ENCODE data around the gene RNU1-2.
"Not testable (repeated sequence)": the region's sequence is repeated elsewhere in the genome, so short reads cannot be mapped to it uniquely, and the experiment has no call there.

The RNU1-2 gene

DNA sequence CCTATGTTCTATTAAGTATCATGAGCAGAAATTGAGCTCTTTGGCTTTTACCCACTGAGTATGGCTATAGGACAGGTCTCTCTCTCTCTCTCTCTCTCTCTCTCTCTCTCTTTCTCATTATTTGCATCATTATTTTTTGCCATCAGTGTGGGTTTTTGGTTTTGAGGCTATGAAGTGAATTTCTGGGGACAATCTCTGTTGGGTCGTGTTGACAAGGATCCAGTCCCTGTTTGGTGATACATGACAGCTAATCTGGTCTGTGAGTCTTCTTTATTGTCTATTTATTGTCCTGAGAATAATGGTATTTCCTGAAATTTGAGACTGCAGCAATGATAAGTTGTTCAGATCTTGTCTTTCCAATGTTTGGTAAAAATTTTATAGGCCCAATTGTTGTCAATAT, 1.9 kb downstream of the RNU1-2 start:
- H3K27ac ChIP-seq, H4K20me1 ChIP-seq, H3K4me3 ChIP-seq, H3K9me3 ChIP-seq, H3K9ac ChIP-seq, H3K27me3 ChIP-seq, H3K36me3 ChIP-seq: not testable (repeated sequence)
- peak overlapping the region; percentile 93; the same call in 1 of the 2 replicates for H3K4me2 ChIP-seq
- H3K4me1 ChIP-seq = peaks cover 37% of the 10 kb centered on the region

DNA sequence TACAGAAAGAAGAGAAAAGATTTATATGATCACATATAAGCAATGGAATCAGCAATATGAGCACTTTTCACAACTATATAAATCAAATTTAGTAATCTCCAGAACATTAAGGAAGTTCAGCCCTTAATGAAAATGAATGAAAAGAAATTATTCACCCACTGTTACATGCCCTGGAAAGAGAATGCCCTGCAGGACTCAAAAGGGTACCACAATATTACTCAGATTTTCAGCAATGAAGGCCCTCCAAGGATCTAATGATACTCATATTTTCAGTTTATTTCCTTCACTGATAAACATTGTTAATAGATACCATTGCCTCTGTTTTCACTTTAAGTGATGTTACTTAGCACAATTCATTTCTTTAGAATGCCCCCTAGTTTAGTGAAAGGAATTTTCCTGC, 2.5 kb downstream of the RNU1-2 start:
- H3K36me3 ChIP-seq, H3K4me3 ChIP-seq, H3K27me3 ChIP-seq, H3K9ac ChIP-seq, H4K20me1 ChIP-seq, H3K9me3 ChIP-seq, H3K27ac ChIP-seq: not testable (repeated sequence)
- Histone ChIP-seq H3K4me1 (peaks cover 43% of the 10 kb centered on the region), H3K4me2 (peak overlapping the region; percentile 28; the same call in 1 of the 2 replicates)

DNA sequence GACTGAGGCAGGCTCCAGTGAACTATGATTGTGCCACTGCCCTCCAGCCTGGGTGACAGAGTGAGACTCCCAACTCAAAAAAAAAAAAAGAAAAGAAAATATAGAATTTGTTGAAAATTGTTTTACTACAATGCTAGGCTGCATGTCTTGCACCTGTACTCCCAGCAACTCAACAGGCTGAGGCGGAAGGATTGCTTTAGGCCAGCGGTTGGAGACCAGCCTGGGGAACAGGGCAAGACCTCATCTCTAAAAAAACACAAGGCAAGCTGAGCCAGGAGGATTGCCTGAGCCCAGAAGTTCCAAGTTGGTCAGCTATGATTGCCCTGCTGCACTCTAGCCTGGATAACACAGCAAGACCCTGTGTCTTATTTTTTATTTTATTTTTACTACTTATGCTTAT, 3.2 kb downstream of the RNU1-2 start:
- H3K36me3 ChIP-seq, H4K20me1 ChIP-seq, H3K9ac ChIP-seq, H3K4me3 ChIP-seq, H3K27me3 ChIP-seq, H3K4me2 ChIP-seq, H3K9me3 ChIP-seq, H3K27ac ChIP-seq: not testable (repeated sequence)
- peaks cover 49% of the 10 kb centered on the region for H3K4me1 ChIP-seq

DNA sequence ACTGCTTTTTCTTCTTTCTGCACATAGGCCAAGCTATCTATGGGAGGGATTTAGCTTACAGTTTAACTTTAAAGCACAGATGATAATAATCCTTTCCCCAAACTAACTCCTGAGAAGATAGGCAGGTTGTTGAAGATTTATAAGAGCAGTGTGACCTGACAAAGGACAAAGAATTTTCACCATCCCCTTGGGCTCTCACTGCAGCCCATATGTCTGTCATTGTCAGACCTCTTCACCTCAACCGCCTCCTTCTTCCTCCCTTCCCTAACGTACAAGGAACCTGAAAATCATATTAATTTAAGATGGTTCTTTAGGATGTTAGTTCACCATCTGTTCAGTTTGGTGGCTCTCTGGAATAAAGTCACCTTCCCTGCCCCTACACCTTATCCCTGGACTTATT, 5.0 kb downstream of the RNU1-2 start:
- no peaks in the 10 kb centered on the region for H3K36me3 ChIP-seq
- no peak overlapping the region for H3K4me3 ChIP-seq
- TF ChIP-seq Cebpa-rat (IDR thresholded peaks at IDR 0.05) = no peak
- H3K4me2 ChIP-seq = peak overlapping the region; percentile 29
- no peaks in the 10 kb centered on the region for H3K27me3 ChIP-seq
- no peak overlapping the region for H3K27ac ChIP-seq
- peaks cover 4% of the 10 kb centered on the region for H3K9me3 ChIP-seq
- peak overlapping the region; percentile 0; the same call in 1 of the 2 replicates for H3K9ac ChIP-seq
- no peaks in the 10 kb centered on the region for H4K20me1 ChIP-seq
- H3K4me1 ChIP-seq = peaks cover 54% of the 10 kb centered on the region

DNA sequence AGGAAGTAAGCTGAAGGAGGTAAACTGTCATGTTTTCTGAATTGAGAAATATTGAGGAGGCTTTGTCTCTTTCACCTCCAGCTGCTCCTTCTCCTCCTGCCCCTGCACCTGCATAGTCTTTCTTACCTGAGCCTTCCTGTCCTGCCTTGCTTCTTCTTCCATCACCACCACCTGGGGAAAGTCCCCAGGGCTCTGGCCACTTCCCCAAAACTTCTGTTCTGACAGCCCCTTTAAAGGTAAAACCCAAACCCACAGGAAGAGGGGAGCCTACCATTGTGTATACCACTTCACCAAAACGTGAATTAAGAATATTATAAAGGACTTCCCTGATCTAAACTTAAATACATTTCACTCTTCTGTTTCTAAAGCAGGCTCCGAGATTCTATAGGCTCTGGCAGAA, 5.6 kb downstream of the RNU1-2 start:
- H3K27ac ChIP-seq, H4K20me1 ChIP-seq: not testable (repeated sequence)

DNA sequence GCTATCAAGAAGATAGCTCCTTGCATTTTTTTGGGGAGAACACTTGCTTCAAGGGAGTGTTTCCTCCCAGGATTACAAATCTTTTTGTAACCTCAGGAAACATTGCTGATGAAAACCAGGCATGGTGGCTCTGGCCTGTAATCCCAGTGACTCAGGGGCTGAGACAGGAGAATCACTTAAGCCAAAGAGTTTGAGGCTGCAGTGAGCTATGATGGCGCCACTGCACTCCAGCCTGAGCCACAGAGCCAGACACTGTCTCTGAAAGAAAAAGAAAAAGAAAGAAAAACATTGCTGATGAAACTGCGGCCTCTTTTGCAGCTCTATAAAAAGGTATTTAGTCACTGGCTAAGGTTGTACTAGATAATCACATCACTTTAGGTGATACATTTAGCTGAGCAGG, 7.3 kb downstream of the RNU1-2 start:
- H3K4me3 ChIP-seq = peak overlapping the region; percentile 65; the same call in 1 of the 2 replicates

More for the DNA sequence above, 5.6 kb downstream of the RNU1-2 start:
- not testable (repeated sequence) for H3K27me3 ChIP-seq, H3K9ac ChIP-seq, H3K36me3 ChIP-seq, H3K4me3 ChIP-seq
- Histone ChIP-seq H3K9me3 (peaks cover 11% of the 10 kb centered on the region), H3K4me2 (peak overlapping the region; percentile 29), H3K4me1 (peaks cover 60% of the 10 kb centered on the region)

DNA sequence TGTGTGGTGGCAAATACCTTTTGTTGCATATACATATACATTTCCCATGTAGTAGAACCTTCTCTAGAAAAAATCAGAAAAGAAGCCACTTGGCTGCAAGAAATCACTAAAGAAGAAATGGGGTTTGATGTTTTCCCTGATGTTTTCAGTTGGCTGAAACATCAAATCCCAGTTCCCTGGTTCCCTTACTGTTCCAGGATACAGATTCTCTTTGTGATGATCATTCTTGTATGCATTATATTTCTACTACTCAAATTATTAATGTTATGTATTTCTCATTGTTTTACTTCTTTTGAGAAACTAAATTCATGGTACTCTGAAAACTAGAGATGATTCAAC, 7.6 kb downstream of the RNU1-2 start:
- no peak for TF ChIP-seq Cebpa-rat (IDR thresholded peaks at IDR 0.05)
- Histone ChIP-seq H3K4me2 (peak overlapping the region; percentile 85), H3K27ac (peak overlapping the region; percentile 99), H3K4me3 (peak overlapping the region; percentile 65), H3K36me3 (no peaks in the 10 kb centered on the region; the same call in 1 of the 2 replicates), H4K20me1 (no peaks in the 10 kb centered on the region), H3K9me3 (peaks cover 21% of the 10 kb centered on the region), H3K27me3 (no peaks in the 10 kb centered on the region), H3K9ac (peak overlapping the region; percentile 98), H3K4me1 (peaks cover 62% of the 10 kb centered on the region)

More for the DNA sequence above, 7.3 kb downstream of the RNU1-2 start:
- no peak for TF ChIP-seq Cebpa-rat (IDR thresholded peaks at IDR 0.05)
- H3K9ac ChIP-seq = peak overlapping the region; percentile 98
- H3K4me2 ChIP-seq = peak overlapping the region; percentile 85
- peaks cover 62% of the 10 kb centered on the region for H3K4me1 ChIP-seq
- H3K27ac ChIP-seq = peak overlapping the region; percentile 99
- no peaks in the 10 kb centered on the region for H3K27me3 ChIP-seq
- no peaks in the 10 kb centered on the region for H4K20me1 ChIP-seq
- peaks cover 21% of the 10 kb centered on the region for H3K9me3 ChIP-seq
- no peaks in the 10 kb centered on the region for H3K36me3 ChIP-seq

DNA sequence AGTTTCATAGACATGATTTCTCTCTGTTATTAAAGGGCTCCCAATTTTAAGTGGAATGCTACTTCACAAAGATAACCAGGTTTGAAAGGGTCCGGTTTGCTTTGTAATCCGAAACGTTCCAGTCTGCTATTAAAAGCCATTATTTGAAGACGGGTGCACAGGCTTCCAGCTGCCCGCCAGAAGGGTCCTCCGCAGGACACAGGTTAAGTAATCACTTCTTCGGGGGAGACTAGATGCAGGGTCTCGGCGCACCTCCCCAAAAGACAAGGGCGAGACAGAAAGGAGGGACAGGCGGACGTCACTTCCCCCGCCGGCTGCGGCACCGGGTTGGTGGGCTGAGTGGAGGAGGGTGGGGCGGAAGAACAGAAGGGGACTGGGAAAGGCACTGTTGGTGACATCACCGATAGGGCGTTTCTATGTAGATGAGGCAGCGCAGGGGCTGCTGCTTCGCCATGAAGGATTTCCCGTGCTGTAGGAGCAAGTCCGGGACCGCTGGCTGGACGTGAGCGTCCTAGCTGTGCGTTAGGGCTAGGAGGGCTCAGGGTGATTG, 8.9 kb downstream of the RNU1-2 start:
- no peaks in the 10 kb centered on the region for H3K27me3 ChIP-seq

DNA sequence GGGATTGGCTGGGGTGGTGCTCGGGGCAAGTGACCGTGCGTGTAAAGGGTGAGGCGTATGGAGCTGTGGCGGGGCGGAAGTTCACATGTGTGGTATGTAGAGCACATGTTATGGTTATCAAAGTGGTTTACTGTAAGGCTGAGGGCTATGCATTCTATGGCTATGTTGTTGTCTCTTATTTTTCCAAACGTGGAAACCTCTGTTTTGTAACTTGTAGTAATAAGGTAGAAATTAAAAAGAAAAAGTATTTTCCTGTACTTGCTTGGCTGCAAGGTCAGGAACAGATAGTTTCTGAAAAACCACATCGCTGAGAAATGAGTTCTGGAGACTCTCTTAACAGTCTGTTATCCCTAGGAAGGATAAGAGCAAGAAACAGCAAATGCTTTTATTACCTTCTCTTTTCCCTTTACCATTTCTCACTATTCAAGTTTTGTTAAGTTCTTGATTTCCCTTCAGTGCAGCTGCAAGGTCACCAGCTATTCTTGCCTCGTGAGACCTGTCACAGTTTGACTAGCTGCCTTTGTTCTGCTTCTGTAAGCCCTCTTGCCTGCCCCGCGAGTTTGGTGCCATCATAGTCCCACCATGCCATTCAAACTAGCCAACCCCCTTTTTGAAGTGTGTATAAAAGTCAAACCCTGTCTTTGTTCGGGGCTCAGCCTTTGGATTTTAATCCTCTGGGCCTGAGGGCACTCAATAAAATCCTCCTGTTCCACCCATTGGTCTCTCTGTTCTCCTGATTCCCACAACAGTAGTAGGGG, 9.5 kb downstream of the RNU1-2 start:
- H3K4me3 ChIP-seq = peak overlapping the region; percentile 65
- no peaks in the 10 kb centered on the region for H4K20me1 ChIP-seq
- H3K4me2 ChIP-seq = peak overlapping the region; percentile 85
- peak overlapping the region; percentile 99 for H3K27ac ChIP-seq
- no peaks in the 10 kb centered on the region; the same call in 1 of the 2 replicates for H3K36me3 ChIP-seq
- H3K9me3 ChIP-seq = peaks cover 21% of the 10 kb centered on the region
- H3K4me1 ChIP-seq = peaks cover 67% of the 10 kb centered on the region
- no peak for TF ChIP-seq Cebpa-rat (IDR thresholded peaks at IDR 0.05)
- H3K9ac ChIP-seq = peak overlapping the region; percentile 98
- H3K27me3 ChIP-seq = no peaks in the 10 kb centered on the region

More for the DNA sequence above, 8.9 kb downstream of the RNU1-2 start:
- Histone ChIP-seq H3K36me3 (no peaks in the 10 kb centered on the region; the same call in 1 of the 2 replicates), H3K9me3 (peaks cover 21% of the 10 kb centered on the region), H3K27ac (peak overlapping the region; percentile 99), H3K9ac (peak overlapping the region; percentile 98), H3K4me3 (peak overlapping the region; percentile 65), H3K4me1 (peaks cover 62% of the 10 kb centered on the region), H3K4me2 (peak overlapping the region; percentile 85), H4K20me1 (no peaks in the 10 kb centered on the region)
- no peak for TF ChIP-seq Cebpa-rat (IDR thresholded peaks at IDR 0.05)

DNA sequence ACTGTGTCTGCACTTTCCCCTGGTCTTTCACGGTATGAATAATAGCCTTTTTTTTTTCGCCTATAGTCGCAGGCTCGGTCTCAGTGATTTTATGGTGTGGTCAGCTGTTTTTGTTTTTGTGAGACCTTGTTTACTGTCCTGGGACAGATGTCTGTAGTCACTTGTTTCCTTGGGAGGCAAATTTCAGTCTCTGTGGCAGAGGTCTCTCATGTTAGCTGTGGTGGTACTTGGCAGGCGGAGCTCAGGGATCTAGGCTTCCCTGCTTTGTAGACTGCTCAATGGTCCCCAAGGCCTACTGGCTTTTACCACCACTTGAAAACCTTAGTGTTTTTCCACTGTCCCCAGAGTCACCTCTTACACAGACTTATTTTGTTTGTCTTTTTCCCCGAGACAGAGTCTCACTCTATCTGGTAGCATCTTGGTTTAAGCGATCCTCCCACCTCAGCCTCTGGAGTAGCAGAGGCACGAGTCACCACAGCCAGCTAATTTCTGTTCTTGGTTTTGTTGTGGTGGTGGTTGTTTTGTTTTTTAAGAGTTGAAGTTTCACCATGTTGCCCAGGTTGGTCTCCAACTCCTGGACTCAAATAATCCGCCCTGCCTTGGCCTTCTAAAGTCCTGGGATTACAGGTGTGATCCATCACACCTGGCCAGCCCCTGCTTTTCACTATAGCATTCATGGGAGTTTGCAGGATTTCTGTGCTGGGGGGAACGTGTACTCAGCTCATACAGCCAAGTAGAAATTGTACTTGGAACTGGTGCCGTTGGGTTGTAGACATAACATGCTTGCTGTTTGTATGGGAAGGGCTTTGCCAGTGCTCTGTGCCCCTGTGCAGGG, 10.3 kb downstream of the RNU1-2 start:
- Histone ChIP-seq H4K20me1 (no peaks in the 10 kb centered on the region), H3K4me3 (peak overlapping the region; percentile 65), H3K27me3 (no peaks in the 10 kb centered on the region), H3K36me3 (no peaks in the 10 kb centered on the region; the same call in 1 of the 2 replicates), H3K4me2 (peak overlapping the region; percentile 85), H3K27ac (peak overlapping the region; percentile 99), H3K9me3 (peaks cover 21% of the 10 kb centered on the region), H3K9ac (peak overlapping the region; percentile 98; the same call in 1 of the 2 replicates), H3K4me1 (peaks cover 63% of the 10 kb centered on the region)
- TF ChIP-seq Cebpa-rat (IDR thresholded peaks at IDR 0.05) = no peak

All from BLaER1 (cell line).